Thyroid gland (tissue), 4 donors: ENCODE results near the gene HSF4.

Experiments
- CTCF ChIP-seq, 6 experiments: fragments of 200-600 bp in 3 of 6; fragments of 450-650 bp in 3 of 6; sonication (generic) in 3 of 6; IDR thresholded peaks; one replicate each; pipeline ENCODE4 v1.5.1; 2016 to 2019; ENCODE audit warnings: antibody characterized with exemption in 6 of 6, mild to moderate bottlenecking in 2 of 6, inconsistent platforms in 1 of 6, moderate library complexity in 1 of 6
- POLR2A ChIP-seq, 2 donors: fragments of 450-650 bp; IDR thresholded peaks; one replicate each; pipeline ENCODE4 v1.6.1; 2017; ENCODE audit warnings: antibody characterized with exemption in 2 of 2, mild to moderate bottlenecking in 2 of 2, moderate library complexity in 1 of 2

- TF ChIP-seq CTCF (IDR thresholded peaks at IDR 0.05): no peak
- no peak for TF ChIP-seq POLR2A (IDR thresholded peaks at IDR 0.05)
Measured at GRCh38 chr16:67150047-67150832, 14.3 kb upstream of the HSF4 start.
